Activated B cell treated with CpG ODN at 0.5 μM for 24 hours (primary cell): ENCODE results near the gene NF2. TPM values are rescaled to one million over a fixed set of nuclear protein-coding genes. Genes with fewer than 3 reads are reported as not detected.
"Not testable (repeated sequence)": the region's sequence is repeated elsewhere in the genome, so short reads cannot be mapped to it uniquely, and the experiment has no call there.

ENCODE experiments used
- ATAC-seq: fragments of 200-7000 bp; cut with Tn5 transposase; one replicate; pipeline ENCODE4 v1.10.0; 2021; ENCODE audit warnings: low read depth, mild to moderate bottlenecking, moderate library complexity
- CTCF ChIA-PET: fragments of 350-600 bp; sonication (Branson Sonifier 250); formaldehyde crosslinking; loops from one replicate; lab custom pipeline; 2021; ENCODE audit warnings: antibody characterized with exemption; lab: Charles Lee
- POLR2A ChIA-PET: fragments of 350-600 bp; sonication (Branson Sonifier 250); formaldehyde crosslinking; loops from one replicate; lab custom pipeline; 2021; ENCODE audit warnings: antibody characterized with exemption; lab: Charles Lee
- DNase-seq: peaks from one replicate; pipeline ENCODE4 v3.0.0; 2022
- H3K27ac Mint-ChIP-seq: one replicate; pipeline ENCODE4 v1.8.0; 2020; ENCODE audit warnings: mixed read lengths
- H3K27me3 Mint-ChIP-seq: one replicate; pipeline ENCODE4 v1.8.0; 2021; ENCODE audit warnings: mixed read lengths
- H3K36me3 Mint-ChIP-seq: one replicate; pipeline ENCODE4 v1.8.0; 2021; ENCODE audit warnings: low read depth, mixed read lengths
- H3K4me1 Mint-ChIP-seq: one replicate; pipeline ENCODE4 v1.8.0; 2021; ENCODE audit warnings: mixed read lengths
- H3K4me3 Mint-ChIP-seq: one replicate; pipeline ENCODE4 v1.8.0; 2020; ENCODE audit warnings: mild to moderate bottlenecking, mixed read lengths
- H3K9me3 Mint-ChIP-seq: one replicate; pipeline ENCODE4 v1.8.0; 2020; ENCODE audit warnings: mixed read lengths
- intact Hi-C: fragments of 100-400 bp; cut with micrococcal nuclease; formaldehyde crosslinking; loops from one replicate; pipeline ENCODE4 v1.15.1; 2024
- total RNA-seq: library from RNA; stranded (reverse); gene quantifications from 2 replicates; pipeline ENCODE4 v1.2.3, GENCODE V29; 2022
- TF ChIP-seq, protein P1 (sequence below): fragments of 200-600 bp; IDR thresholded peaks from one replicate; pipeline ENCODE4 v1.8.0; 2022; ENCODE audit warnings: antibody characterized with exemption, mild to moderate bottlenecking

NF2 gene
- total RNA-seq, 1 donor from 2014 or later: 30.3 TPM

DNA sequence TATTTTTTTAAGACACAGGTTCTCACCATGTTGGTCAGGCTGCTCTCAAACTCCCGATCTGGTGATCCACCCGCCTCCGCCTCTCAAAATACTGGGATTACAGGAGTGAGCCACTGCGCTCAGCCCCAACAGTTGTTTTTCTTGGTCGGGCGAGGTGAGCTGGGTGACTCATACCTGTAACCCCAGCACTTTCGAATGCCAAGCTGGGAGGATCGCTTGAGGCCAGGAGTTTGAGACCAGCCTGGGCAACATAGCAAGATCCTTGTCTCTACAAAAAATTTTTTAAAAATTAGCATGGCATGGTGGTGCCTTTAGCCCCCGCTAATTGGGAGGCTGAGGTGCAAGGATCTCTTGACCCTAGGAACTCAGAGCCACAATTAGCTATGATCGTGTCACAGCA lies 7.0 kb upstream of the NF2 start:
- Mint-ChIP-seq H3K4me3 (no peak overlapping the region), H3K27me3 (no peaks in the 10 kb centered on the region), H3K27ac (no peak overlapping the region), H3K4me1 (no peaks in the 10 kb centered on the region), H3K9me3 (no peaks in the 10 kb centered on the region), H3K36me3 (no peaks in the 10 kb centered on the region)
- intact Hi-C loops: no loop called here
- POLR2A ChIA-PET: interaction anchor here (1.0 kb wide), 1 partner anchor 42 kb away, joined by 4 read pairs; the partner anchor contains the start of gene THOC5
- DNase-seq (no peak), ATAC-seq (no peak)
- TF ChIP-seq, protein P1, sequence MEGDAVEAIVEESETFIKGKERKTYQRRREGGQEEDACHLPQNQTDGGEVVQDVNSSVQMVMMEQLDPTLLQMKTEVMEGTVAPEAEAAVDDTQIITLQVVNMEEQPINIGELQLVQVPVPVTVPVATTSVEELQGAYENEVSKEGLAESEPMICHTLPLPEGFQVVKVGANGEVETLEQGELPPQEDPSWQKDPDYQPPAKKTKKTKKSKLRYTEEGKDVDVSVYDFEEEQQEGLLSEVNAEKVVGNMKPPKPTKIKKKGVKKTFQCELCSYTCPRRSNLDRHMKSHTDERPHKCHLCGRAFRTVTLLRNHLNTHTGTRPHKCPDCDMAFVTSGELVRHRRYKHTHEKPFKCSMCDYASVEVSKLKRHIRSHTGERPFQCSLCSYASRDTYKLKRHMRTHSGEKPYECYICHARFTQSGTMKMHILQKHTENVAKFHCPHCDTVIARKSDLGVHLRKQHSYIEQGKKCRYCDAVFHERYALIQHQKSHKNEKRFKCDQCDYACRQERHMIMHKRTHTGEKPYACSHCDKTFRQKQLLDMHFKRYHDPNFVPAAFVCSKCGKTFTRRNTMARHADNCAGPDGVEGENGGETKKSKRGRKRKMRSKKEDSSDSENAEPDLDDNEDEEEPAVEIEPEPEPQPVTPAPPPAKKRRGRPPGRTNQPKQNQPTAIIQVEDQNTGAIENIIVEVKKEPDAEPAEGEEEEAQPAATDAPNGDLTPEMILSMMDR: no peak
- CTCF ChIA-PET: no interaction called here

DNA sequence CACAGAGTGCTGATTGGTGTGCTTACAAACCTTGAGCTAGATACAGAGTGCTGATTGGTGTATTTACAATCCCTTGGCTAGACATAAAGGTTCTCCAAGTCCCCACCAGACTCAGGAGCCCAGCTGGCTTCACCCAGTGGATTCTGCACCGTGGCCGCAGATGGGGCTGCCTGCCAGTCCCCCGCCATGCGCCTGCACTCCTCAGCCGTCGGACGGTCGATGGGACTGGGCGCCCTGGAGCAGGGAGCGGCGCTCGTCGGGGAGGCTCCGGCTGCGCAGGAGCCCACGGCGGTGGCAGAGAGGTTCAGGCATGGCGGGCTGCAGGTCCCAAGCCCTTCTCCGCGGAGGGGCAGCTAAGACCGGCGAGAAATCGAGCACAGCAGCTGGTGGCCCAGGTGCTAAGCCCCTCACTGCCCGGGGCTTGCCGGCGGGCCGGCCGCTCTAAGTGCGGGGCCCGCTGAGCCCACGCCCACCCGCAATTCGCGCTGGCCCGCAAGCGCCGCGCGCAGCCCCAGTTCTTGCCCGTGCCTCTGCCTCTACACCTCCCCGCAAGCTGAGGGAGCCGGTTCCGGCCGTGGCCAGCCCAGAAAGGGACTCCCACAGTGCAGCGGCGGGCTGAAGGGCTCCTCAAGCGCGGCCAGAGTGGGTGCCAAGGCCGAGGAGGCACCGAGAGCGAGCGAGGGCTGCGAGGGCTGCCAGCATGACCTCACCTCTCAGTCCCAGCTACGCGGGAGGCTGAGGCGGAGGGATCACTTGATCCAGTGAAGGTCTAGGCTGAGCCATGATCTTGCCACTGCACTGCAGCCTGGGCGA lies 5.4 kb upstream of the NF2 start:
- intact Hi-C loops, POLR2A ChIA-PET, ATAC-seq, H3K9me3 Mint-ChIP-seq, H3K36me3 Mint-ChIP-seq, H3K27ac Mint-ChIP-seq, H3K4me1 Mint-ChIP-seq, H3K27me3 Mint-ChIP-seq, DNase-seq, H3K4me3 Mint-ChIP-seq: not testable (repeated sequence)
- CTCF ChIA-PET: interaction anchor here (1.3 kb wide), 1 partner anchor 490 kb away, joined by 3 read pairs; no protein-coding TSS in a partner anchor

DNA sequence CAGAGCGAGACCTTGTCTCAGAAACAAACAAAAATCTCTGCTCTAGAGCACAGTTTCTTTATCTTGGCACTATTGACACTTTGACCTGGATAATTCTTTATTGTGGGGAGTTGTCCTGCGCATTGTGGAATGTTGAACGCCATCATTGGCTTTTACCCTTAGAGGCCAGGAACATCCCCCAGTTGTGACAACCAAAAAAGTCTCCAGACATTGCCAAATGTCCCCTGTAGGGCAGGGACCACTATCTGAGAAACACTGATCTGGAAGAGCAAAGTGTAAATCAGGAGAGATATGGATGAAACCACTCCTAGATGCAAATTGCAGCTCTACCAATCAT lies 4.8 kb upstream of the NF2 start:
- intact Hi-C loops: no loop called here
- TF ChIP-seq, protein P1: no peak
- Mint-ChIP-seq H3K27me3 (no peaks in the 10 kb centered on the region), H3K36me3 (peaks cover 2% of the 10 kb centered on the region), H3K4me3 (no peak overlapping the region), H3K27ac (no peak overlapping the region), H3K4me1 (peaks cover 3% of the 10 kb centered on the region), H3K9me3 (no peaks in the 10 kb centered on the region)
- POLR2A ChIA-PET: no interaction called here
- DNase-seq: no peak
- ATAC-seq: no peak
- CTCF ChIA-PET: interaction anchor here (1.3 kb wide), 1 partner anchor 490 kb away, joined by 3 read pairs; no protein-coding TSS in a partner anchor

DNA sequence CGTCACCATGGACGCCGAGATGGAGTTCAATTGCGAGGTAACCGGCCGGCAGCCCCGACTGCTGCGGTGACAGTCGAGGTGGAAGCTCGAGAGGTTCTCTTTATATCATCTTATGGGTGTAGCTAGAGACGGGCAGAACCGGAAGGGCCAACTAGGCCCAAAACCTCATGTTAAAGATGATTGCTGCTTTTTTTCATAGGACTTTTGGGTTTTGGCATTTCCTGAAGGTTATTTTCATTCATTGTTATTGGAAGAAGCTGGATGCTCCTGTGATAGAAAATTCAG lies 585 bp downstream of the NF2 start:
- no peaks in the 10 kb centered on the region for H3K9me3 Mint-ChIP-seq
- intact Hi-C loops: loop anchor here (10.0 kb wide), 3 partner anchors 661 to 1741 kb away; partner anchors contain the start of genes MTFP1, OSM and PATZ1
- H3K4me1 Mint-ChIP-seq: peaks cover 24% of the 10 kb centered on the region
- ChIA-PET CTCF (interaction anchor here (1.2 to 1.4 kb wide), 2 partner anchors 15 to 485 kb away, joined by 3 to 5 read pairs; no protein-coding TSS in a partner anchor), POLR2A (interaction anchor here (0.8 to 1.3 kb wide), 3 partner anchors 14 to 1685 kb away, joined by 3 to 10 read pairs (median 4); partner anchors contain the start of genes PITPNB and THOC5)
- H3K27me3 Mint-ChIP-seq: no peaks in the 10 kb centered on the region
- TF ChIP-seq, protein P1: no peak
- no peak for ATAC-seq
- peak overlapping the region; percentile 59 for H3K27ac Mint-ChIP-seq
- peaks cover 2% of the 10 kb centered on the region for H3K36me3 Mint-ChIP-seq
- no peak for DNase-seq
- peak overlapping the region; percentile 93 for H3K4me3 Mint-ChIP-seq

DNA sequence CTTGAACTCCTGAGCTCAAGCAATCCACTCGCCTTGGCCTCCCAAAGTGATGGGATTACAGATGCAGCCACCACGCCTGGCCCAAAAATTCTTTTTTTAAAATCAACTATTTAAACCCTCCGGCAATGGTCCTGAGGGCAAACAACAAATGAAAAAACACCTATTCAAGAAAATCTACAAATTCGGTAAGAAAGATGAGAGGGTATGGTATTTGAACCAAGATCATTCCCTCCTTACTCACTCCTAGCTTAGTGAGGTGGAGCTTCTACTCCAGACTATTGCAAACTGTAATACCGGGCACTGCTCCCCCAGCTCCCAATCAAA lies 2.1 kb downstream of the NF2 start:
- ATAC-seq: no peak

More for the DNA sequence above, 2.1 kb downstream of the NF2 start:
- POLR2A ChIA-PET: no interaction called here
- Mint-ChIP-seq H3K4me3 (no peak overlapping the region), H3K27ac (no peak overlapping the region), H3K27me3 (no peaks in the 10 kb centered on the region), H3K36me3 (peaks cover 2% of the 10 kb centered on the region), H3K9me3 (no peaks in the 10 kb centered on the region), H3K4me1 (peaks cover 24% of the 10 kb centered on the region)
- intact Hi-C loops: loop anchor here (10.0 kb wide), 3 partner anchors 659 to 1739 kb away; partner anchors contain the start of genes MTFP1, OSM and PATZ1
- no peak for DNase-seq
- CTCF ChIA-PET: interaction anchor here (2.6 kb wide), 1 partner anchor 20 kb away, joined by 9 read pairs; no protein-coding TSS in a partner anchor
- TF ChIP-seq, protein P1: no peak
